Left renal pelvis (tissue), 4 donors: Measurements from ENCODE around the gene UBAC2. TPM values are rescaled to one million over a fixed set of nuclear protein-coding genes. Genes with fewer than 3 reads are reported as not detected.
"Not testable (repeated sequence)": the region's sequence is repeated elsewhere in the genome, so short reads cannot be mapped to it uniquely, and the experiment has no call there.

Experiments used
- DNase-seq, 4 donors: peaks; one replicate each; pipeline ENCODE4 v3.0.0-alpha.2; 2013; ENCODE audit warnings: low read depth in 4 of 4, low spot score in 3 of 4
- polyA plus RNA-seq, 4 donors: library from polyadenylated mRNA; unstranded; fragments of 120-200 nt; gene quantifications; one replicate each; pipeline ENCODE4 v1.2.1, GENCODE V29; 2013; ENCODE audit not compliant: insufficient read length in 4 of 4

The UBAC2 gene
- polyA plus RNA-seq, 4 donors, result 74.5 to 107 (median 94.7) TPM

DNA sequence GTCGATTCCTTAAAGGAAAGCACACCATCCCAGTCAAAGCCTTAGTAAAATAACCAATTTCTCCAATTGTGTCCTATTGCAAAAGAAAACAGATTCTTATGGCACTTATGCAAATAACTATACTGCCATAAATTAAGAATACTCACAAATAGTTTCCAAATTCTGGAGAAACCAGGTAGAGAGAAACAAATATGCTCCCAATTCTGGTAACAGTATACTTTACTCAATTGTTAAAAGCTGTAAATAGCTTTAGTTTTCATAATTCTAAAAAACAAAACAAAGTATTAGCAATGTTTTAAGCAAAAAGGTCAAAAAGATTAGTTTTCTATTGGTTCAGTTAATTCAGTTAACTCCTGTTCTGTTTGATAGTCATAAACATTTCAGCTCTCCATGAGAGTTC, 18.2 kb upstream of the UBAC2 start:
- no peak for DNase-seq

DNA sequence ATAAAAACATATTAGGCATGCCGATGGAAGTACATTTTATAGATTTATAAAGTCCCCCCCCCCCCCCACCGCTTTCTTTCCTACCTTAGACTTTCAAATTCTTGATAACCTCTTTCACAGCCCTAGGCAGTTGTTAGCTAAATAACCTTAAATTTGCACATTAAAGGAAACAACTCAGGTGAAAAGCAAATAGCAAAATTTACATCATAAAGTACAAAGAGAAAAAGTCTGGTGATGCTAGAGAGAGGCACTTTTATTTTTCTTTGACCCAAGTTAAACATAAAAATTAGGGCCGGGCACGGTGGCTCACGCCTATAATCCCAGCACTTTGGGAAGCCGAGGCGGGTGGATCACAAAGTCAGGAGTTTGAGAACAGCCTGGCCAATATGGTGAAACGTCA, 15.0 kb upstream of the UBAC2 start:
- DNase-seq, result no peak

DNA sequence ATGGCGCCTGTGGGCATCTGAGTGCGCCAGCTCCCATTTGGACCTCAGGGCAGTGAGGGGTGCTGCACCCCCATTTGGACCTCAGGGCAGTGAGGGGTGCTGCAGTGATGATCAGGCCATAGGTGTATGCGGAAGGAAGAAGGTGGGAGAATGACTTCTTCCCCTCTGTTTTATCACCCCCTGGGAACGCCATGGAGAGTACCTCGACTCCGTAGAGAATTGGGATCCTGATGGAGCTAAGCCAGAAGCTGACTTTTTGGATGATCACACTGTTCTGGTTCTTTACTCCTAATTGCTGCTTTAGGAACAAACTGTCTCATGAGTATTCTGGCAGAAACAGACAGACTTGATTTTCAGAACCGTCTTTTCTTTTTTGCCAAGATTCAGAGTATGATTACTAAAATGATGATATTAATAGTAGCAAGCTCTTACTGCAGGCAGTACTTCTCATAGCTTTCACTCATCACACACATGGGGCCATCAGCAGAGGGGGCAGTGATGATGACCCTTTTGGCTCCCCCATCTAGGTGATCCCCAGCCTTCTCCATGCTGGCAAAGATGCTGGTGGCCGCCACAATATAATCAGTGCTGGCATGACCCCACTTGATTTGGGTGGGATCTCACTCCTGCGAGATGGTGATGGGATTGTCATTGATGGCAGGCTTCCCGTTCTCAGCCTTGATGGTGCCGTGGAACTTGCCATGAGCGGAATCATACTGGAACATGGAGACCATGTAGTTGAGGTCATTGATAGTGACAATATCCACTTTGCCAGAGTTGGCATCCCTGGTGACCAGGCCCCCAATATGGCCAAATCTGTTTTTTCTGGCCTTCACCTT, 10.3 kb upstream of the UBAC2 start:
- DNase-seq, result no peak

- no peak for DNase-seq
Measured at GRCh38 chr13:99191336-99191899, 9.2 kb upstream of the UBAC2 start.

- DNase-seq, result no peak
Measured at GRCh38 chr13:99191900-99192399, 8.7 kb upstream of the UBAC2 start.

DNA sequence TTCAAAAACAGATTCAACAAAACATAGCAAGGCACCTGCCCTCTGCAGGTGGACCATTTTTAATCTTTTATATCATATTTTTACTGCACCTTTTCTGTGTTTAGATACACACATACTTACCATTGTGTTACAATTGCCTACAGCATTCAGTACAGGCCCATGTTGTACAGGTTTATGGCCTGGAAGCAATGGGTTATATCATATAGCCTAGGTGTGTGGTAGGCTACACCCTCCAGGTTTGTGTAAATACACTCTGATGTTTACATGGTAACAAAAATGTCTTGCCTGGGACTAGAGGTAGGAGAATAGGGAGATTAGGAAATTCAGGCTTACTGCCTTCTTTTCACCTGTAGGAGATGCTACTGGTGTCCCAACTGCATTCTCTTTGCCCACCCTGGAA, 8.2 kb upstream of the UBAC2 start:
- DNase-seq, result no peak

GRCh38 chr13:99193152-99193551, 7.5 kb upstream of the UBAC2 start:
- no peak for DNase-seq

DNA sequence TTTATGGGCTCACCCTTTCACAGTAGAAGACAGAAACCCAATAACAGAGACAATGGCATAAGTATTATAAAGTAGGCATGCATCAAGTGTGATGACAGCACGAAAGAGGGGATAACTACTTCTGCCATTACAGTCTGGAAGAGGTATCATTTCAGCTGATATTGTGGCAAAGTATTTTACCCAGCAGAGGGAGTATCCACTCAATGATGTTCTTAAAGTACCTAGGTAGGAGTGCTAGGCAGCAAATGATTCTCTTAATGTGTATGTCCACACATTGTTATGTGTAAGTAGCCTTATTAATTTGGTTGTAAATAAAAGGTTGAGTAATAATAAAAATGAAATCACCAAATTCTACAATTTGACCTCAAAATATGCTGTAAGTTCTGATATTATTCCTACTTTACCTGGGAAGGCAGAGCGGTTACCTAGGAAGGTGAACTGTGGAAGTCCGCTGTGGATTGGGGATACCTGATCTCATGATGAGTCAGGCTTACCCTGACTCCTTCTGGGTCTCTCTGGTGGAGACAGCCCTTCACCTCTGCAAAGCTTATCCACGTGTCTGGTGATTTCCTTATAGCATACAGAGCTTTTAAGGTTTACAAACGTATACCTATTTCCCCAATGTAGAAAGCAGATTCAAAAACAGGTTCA, 4.1 kb upstream of the UBAC2 start:
- DNase-seq, result no peak

DNA sequence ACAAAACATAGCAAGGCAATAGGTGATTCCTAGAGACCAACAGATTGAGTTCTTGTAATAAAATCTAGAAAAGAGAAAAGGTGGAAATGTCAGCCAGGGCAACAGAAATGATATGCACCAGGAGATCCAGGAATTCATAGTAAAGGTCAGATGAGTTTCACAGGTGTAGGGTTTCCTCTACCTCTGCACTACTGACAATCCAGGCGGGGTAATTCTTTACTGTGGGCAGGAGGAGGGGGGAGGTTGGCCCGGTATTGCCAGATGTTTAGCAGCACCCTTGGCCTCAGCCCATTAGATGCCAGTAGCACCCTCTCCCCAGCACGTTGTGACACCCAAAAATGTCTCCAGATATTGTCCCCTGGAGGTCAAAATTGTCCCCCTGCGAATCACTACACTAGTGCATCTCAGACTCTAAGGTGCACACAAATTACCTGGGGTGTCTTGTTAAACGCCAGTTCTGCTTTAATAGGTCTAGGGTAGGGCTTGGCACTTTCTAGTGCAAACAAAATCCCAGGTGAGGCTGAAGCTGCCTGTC, 3.5 kb upstream of the UBAC2 start:
- no peak for DNase-seq

DNA sequence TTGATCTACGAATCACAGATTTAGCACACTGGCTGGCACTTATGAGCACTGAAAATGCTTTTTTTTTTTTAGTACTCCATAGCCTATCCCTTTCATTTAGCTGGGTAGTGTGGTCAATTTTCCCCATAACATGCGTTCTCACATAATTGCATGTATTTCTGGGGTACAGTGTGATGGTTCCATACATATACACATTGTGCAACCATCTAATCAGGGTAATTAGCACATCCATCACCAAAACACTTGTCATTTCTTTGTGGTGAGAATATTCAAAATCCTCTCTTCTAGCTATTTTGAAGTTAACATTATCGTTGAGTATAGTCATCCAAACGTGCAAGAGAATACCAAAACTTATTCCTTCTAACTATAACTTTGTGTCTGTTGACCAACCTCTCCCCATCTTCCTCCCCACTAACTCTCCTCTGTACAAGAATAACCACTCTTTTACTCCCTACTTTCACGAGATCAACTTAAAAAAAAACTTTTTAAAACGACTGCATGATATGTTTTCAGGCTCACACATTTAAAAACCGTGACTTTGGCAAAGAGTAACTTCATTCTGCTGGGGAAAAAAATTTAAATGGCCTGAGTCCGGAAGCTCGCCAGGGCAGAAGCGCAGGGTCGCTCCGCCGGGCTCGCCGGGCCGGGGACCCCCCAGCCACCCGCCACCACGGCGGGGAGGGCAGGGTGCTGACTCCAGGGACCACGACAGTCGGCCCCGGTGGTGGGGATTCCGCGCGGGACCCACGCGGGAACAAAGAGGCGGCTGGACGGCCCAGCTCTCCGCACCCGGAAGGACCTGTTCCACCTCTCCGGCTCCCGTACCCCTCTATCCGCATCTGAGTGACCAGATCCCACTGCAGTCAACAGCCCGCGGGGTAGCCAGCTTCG, 868 bp upstream of the UBAC2 start:
- DNase-seq, result no peak

- DNase-seq, result no peak
Measured at GRCh38 chr13:99203601-99204579, 3.2 kb downstream of the UBAC2 start.

DNA sequence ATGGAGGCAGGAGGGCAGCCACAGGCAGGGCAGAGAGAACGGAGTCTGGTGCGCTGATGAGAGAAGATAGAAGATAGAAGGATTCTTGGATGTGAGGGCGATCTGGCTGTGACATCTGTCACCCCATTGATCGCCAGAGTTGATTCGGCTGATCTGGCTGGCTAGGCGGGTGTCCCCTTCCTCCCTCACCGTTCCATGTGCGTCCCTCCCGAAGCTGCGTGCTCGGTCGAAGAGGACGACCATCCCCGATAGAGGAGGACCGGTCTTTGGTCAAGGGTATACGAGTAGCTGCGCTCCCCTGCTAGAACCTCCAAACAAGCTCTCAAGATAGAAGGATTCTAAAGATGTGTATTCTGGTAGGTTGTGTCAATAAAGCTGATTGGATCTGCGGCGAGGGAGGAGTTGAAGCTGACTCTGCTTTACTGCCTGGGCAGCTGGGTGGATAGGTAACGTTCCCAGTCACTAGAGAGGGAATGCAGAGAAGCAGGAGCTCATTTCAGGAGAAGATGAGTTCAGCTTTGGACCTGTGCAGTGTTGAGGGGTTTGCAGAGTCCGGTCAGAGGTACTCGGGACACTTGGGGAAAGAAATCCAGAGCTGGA, 5.1 kb downstream of the UBAC2 start:
- no peak for DNase-seq

DNA sequence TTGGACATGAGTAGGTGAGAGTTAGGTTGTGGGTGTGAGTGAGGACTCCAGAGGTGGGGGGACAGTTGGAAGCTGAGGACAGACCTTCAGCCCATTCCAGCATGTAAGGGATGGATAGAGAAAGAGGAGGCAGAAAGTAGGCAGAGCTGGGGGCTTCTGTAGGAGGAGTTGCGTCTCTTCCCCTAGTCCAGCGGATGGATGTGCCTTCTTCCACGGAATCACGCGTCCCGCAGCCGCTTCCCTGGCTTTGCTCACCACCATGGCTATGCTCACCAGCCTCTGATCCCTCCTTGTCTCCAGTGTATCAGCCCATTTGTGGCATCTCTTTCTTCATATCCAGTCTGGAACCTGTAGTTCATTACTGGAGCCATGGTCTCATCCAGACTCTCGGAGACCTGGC, 5.6 kb downstream of the UBAC2 start:
- DNase-seq, result no peak

DNA sequence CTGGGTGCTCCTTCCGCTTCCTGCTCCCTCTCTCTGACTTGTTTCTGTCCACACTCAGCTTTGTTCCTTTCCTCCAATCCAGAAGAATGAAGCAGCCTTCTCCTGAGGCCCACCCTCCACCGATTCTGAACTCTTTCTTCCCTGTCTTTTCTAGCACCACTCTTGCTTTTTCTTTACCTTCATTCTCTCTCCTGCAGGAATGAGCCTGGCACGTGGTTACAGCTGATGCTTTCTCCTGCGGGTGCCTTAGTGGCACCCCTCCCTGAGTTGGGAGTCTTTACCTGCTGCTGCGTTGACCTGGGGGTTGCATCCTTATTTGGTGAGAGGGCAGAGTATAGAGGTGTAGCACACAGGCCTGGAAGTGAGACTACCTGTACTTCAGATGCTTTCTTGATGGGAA, 6.2 kb downstream of the UBAC2 start:
- DNase-seq, result no peak

- DNase-seq, result no peak
Measured at GRCh38 chr13:99207511-99207910, 6.9 kb downstream of the UBAC2 start.

- no peak for DNase-seq
Measured at GRCh38 chr13:99208185-99208584, 7.5 kb downstream of the UBAC2 start.

- no peak for DNase-seq
Measured at GRCh38 chr13:99208845-99209527, 8.3 kb downstream of the UBAC2 start.

DNA sequence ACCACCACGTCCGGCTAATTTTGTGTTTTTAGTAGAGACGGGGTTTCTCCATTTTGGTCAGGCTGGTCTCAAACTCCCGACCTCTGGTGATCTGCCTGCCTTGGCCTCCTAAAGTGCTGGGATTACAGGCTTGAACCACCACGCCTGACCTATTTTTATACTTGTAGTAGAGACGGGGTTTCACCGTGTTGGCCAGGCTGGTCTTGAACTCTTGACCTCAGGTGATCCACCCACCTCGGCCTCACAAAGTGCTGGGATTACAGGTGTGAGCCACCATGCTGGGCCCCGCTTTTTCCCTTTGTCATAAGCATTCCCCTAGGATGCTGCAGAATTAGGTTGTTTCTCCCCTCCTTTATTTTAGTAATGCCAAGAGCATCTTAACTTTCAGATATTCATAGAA, 10.0 kb downstream of the UBAC2 start:
- not testable (repeated sequence) for DNase-seq
